Spleen (tissue), 7 donors: Measurements from ENCODE around the gene MRAS.

Source experiments
- POLR2AphosphoS5 ChIP-seq, 3 donors: sonication (generic); formaldehyde crosslinking; IDR thresholded peaks; one replicate each; pipeline ENCODE4 v1.5.1; 2017; ENCODE audit warnings: antibody characterized with exemption in 3 of 3
- TF ChIP-seq, protein P1 (sequence below), 11 experiments: fragments of 200-600 bp in 7 of 11; fragments of 450-650 bp in 4 of 11; sonication (generic) in 4 of 11; IDR thresholded peaks in 8 of 11; conservative IDR thresholded peaks in 3 of 11; 1 replicate in 7 of 11; 2 replicates in 4 of 11; pipeline versions ENCODE4 v1.4.0 to v1.8.0; 2016 to 2021; ENCODE audit warnings: antibody characterized with exemption in 11 of 11, inconsistent platforms in 4 of 11, mild to moderate bottlenecking in 1 of 11
- donor health status: DM: no; HTN: no; CAD: no; lungs with moderate emphysema.
- donor health status: DM: no; HTN: no; CAD: no.
- donor health status: DM: no; HTN: no; CAD: no.

DNA sequence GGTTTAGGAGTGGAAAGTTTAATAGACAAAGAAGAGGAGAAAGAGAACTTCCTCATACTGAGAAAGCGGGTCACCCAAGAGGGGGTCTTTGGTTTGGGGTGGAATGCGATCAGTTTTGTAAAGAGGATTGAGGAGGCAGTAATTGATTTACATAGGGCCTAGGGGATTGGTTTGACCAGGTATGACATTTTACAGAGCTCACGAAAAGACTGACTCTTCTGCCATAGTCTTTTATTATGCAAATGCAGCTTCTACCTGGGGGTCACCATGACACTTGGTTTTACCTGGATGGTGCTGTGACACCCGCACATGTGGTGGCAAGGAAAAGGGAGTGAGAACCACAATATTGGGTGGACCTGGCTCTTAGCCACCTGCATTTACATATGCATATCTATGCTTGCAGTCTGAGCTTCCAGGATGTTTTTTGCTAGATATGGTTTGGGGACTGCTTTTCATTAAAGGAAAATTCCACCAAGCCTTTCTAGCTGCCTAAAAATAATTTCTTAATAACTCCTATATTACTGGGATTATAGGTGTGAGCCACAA, 11.9 kb upstream of the MRAS start:
- TF ChIP-seq, protein P1, sequence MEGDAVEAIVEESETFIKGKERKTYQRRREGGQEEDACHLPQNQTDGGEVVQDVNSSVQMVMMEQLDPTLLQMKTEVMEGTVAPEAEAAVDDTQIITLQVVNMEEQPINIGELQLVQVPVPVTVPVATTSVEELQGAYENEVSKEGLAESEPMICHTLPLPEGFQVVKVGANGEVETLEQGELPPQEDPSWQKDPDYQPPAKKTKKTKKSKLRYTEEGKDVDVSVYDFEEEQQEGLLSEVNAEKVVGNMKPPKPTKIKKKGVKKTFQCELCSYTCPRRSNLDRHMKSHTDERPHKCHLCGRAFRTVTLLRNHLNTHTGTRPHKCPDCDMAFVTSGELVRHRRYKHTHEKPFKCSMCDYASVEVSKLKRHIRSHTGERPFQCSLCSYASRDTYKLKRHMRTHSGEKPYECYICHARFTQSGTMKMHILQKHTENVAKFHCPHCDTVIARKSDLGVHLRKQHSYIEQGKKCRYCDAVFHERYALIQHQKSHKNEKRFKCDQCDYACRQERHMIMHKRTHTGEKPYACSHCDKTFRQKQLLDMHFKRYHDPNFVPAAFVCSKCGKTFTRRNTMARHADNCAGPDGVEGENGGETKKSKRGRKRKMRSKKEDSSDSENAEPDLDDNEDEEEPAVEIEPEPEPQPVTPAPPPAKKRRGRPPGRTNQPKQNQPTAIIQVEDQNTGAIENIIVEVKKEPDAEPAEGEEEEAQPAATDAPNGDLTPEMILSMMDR (IDR thresholded peaks at IDR 0.05 in 8 of 11, conservative IDR thresholded peaks at IDR 0.05 in 3 of 11): no peak
- TF ChIP-seq POLR2AphosphoS5 (IDR thresholded peaks at IDR 0.05): no peak
